GM12864 (cell line): ENCODE results near the gene GPX3.
A peak's percentile ranks its signal among the peaks of the same experiment; 100 is the strongest.

Experiments used
- DNase-seq: peaks from one replicate; pipeline ENCODE4 v3.0.0-alpha.2; 2011; ENCODE audit warnings: low read depth
- H3K4me3 ChIP-seq: 2 replicates; pipeline ENCODE4 v1.5.1; 2011; ENCODE audit warnings: mild to moderate bottlenecking, low read depth, low read length, control low read depth
- CTCF ChIP-seq: IDR thresholded peaks from 2 replicates; pipeline ENCODE4 v1.5.1; 2011; ENCODE audit warnings: low read depth, mild to moderate bottlenecking, moderate library complexity, low read length, control low read depth, inconsistent platforms; ENCODE audit errors: missing control alignments

The GPX3 gene

GRCh38 chr5:151054709-151055108 lies 34.3 kb downstream of the GPX3 start:
- no peak for TF ChIP-seq CTCF
- H3K4me3 ChIP-seq = no peak overlapping the region
- no peak for DNase-seq

DNA sequence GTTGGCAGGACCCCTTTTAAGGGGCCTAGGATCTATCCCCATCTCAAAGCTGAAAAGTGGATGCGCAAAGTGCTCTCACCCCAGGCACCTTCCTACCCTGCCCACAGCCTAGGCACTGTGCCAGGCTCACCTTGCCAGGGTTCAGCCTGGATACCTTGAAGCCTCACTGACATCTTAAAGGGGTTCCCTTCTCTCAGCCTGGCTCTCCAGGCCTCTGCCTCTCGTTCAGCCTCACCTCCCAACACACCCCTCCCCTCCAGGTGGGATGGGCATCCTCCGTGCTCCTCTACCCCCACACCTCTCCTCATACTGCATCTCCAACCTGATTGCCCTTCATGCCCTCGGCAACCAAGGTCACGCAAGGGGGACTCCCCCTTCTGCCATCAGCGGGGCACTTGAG lies 34.9 kb downstream of the GPX3 start:
- no peak for DNase-seq
- H3K4me3 ChIP-seq = no peak overlapping the region
- no peak for TF ChIP-seq CTCF

GRCh38 chr5:151056379-151057325 lies 36.3 kb downstream of the GPX3 start:
- no peak overlapping the region for H3K4me3 ChIP-seq
- no peak for TF ChIP-seq CTCF
- DNase-seq = no peak

DNA sequence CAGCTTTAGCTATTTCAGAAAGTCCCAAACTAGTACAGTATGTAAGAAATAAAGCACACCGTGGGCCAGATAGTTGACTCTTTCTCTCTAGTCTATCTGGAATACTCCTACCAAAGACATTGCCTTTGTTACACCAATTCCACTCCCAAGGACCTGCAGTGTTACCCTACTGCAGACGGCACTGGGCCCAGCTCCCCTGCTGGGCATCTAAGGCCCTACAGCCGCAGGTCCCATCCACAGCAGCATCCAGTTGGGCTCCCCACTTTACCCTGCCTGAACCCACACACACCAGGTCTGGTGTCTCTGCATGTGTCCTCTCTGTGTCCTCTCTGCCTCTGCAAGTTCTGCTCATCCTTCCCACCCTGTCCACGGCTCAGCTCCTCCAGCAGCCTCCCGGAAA lies 37.9 kb downstream of the GPX3 start:
- DNase-seq = no peak
- H3K4me3 ChIP-seq = no peak overlapping the region
- TF ChIP-seq CTCF = peak; percentile 37

DNA sequence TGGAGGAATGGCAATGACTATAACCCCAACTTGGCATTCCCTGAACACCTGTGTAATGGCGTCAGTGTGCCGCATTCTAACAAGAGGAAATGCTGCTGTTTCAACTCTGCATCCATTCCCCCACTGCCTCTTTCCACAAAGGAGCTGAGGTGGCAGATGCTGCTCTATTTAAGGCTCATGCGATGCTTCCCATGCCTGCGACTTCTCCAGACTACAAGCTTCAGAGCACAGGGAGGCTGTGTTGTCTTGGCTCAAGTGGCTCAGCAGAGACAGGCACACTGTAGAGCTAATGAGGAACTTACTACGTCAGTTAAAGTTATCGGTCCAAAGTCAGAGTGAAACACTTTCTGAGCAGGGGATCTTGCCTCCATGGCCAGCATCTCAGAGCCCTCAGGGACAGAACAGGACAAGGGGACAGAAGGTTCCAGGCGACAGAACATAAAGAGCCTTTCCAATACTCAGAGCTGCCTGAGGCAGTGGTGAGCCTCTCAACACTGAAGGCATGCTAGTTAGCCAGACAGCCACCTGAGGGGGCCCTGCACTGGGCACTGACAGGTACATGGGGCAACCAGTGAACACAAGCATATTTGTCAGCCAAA lies 38.6 kb downstream of the GPX3 start:
- no peak overlapping the region for H3K4me3 ChIP-seq
- TF ChIP-seq CTCF = peak; percentile 4
- no peak for DNase-seq

GRCh38 chr5:151060742-151061141 lies 40.4 kb downstream of the GPX3 start:
- no peak for DNase-seq
- no peak overlapping the region for H3K4me3 ChIP-seq

More at GRCh38 chr5:151060742-151061141, 40.4 kb downstream of the GPX3 start:
- no peak for TF ChIP-seq CTCF
